Suprapubic skin (tissue), 4 donors: ENCODE results near the gene RNASE9. TPM values are rescaled to one million over a fixed set of nuclear protein-coding genes. Genes with fewer than 3 reads are reported as not detected.

Experiments used
- DNase-seq, 2 donors: peaks; one replicate each; pipeline ENCODE4 v3.0.0-alpha.2; 2019; ENCODE audit warnings: low spot score in 2 of 2
- H3K27ac ChIP-seq: fragments of 200-600 bp; sonication (generic); one replicate; pipeline ENCODE4 v1.5.1; 2019
- H3K27me3 ChIP-seq: fragments of 200-600 bp; sonication (generic); one replicate; pipeline ENCODE4 v1.5.1; 2019
- H3K36me3 ChIP-seq: fragments of 200-600 bp; sonication (generic); one replicate; pipeline ENCODE4 v1.5.1; 2019
- H3K4me1 ChIP-seq: fragments of 200-600 bp; sonication (generic); one replicate; pipeline ENCODE4 v1.5.1; 2019
- H3K4me3 ChIP-seq: fragments of 200-600 bp; sonication (generic); one replicate; pipeline ENCODE4 v1.5.1; 2019; ENCODE audit warnings: mild to moderate bottlenecking
- H3K9me3 ChIP-seq: fragments of 200-600 bp; sonication (generic); one replicate; pipeline ENCODE4 v1.5.1; 2019
- EP300 ChIP-seq: sonication (generic); formaldehyde crosslinking; IDR thresholded peaks from one replicate; pipeline ENCODE4 v1.6.1; 2017; ENCODE audit warnings: antibody characterized with exemption
- POLR2A ChIP-seq, 2 donors: fragments of 450-650 bp; IDR thresholded peaks; one replicate each; pipeline ENCODE4 v1.6.1; 2017; ENCODE audit warnings: antibody characterized with exemption in 2 of 2, mild to moderate bottlenecking in 2 of 2, moderate library complexity in 2 of 2
- POLR2AphosphoS5 ChIP-seq, 3 donors: sonication (generic); formaldehyde crosslinking; IDR thresholded peaks; one replicate each; pipeline ENCODE4 v1.6.1; 2017; ENCODE audit warnings: antibody characterized with exemption in 3 of 3
- WGBS: methylation state at CpG from one replicate; pipeline ENCODE4 v1.1.5; 2018; 5-methylcytosine and 5-hydroxymethylcytosine counted together
- total RNA-seq, 4 donors: library from RNA; depleted of rRNA; stranded (reverse); fragments of >200 nt; gene quantifications; one replicate each; pipeline ENCODE4 v1.1.0, GENCODE V29; 2016
- TF ChIP-seq, protein P1 (sequence below), 2 donors: fragments of 200-600 bp in 1 of 2; fragments of 450-650 bp in 1 of 2; sonication (generic) in 1 of 2; IDR thresholded peaks; one replicate each; pipeline ENCODE4 v1.5.1; 2016 to 2019; ENCODE audit warnings: antibody characterized with exemption in 2 of 2, mild to moderate bottlenecking in 1 of 2, moderate library complexity in 1 of 2

The RNASE9 gene
- total RNA-seq, 4 donors from 2014 or later: not detected

DNA sequence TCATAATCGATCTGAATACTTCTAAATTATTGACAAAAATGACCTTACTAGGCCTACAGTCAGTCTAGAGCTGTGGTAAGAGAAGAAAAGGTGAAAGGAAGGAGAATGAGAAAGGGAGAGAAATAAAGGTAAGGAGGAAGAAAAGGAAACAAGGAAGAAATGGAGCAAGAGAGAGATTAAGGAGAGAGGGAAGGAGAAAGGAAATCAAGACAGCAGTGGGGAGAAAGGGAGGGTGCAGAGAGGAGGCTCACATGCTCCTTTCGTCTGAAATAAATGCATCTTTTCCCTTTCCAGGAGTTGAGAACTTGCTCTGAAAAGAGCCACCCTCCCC, 3.7 kb downstream of the RNASE9 start:
- Histone ChIP-seq H3K4me1 (no peaks in the 10 kb centered on the region), H3K9me3 (no peaks in the 10 kb centered on the region), H3K27me3 (no peaks in the 10 kb centered on the region), H3K27ac (no peak overlapping the region), H3K36me3 (no peaks in the 10 kb centered on the region), H3K4me3 (no peak overlapping the region)
- no peak for DNase-seq
- WGBS: 49% methylated on average over 2 of the region's 2 CpGs
- TF ChIP-seq, protein P1, sequence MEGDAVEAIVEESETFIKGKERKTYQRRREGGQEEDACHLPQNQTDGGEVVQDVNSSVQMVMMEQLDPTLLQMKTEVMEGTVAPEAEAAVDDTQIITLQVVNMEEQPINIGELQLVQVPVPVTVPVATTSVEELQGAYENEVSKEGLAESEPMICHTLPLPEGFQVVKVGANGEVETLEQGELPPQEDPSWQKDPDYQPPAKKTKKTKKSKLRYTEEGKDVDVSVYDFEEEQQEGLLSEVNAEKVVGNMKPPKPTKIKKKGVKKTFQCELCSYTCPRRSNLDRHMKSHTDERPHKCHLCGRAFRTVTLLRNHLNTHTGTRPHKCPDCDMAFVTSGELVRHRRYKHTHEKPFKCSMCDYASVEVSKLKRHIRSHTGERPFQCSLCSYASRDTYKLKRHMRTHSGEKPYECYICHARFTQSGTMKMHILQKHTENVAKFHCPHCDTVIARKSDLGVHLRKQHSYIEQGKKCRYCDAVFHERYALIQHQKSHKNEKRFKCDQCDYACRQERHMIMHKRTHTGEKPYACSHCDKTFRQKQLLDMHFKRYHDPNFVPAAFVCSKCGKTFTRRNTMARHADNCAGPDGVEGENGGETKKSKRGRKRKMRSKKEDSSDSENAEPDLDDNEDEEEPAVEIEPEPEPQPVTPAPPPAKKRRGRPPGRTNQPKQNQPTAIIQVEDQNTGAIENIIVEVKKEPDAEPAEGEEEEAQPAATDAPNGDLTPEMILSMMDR (IDR thresholded peaks at IDR 0.05): no peak
- TF ChIP-seq EP300 (no peak), POLR2AphosphoS5 (IDR thresholded peaks at IDR 0.05) (no peak), POLR2A (IDR thresholded peaks at IDR 0.05) (no peak)

- DNase-seq: no peak
- Histone ChIP-seq H3K4me3 (no peak overlapping the region), H3K4me1 (no peaks in the 10 kb centered on the region), H3K9me3 (no peaks in the 10 kb centered on the region), H3K27me3 (no peaks in the 10 kb centered on the region), H3K36me3 (no peaks in the 10 kb centered on the region), H3K27ac (no peak overlapping the region)
- TF ChIP-seq, protein P1 (IDR thresholded peaks at IDR 0.05): no peak
- no peak for TF ChIP-seq EP300
- no peak for TF ChIP-seq POLR2AphosphoS5 (IDR thresholded peaks at IDR 0.05)
- TF ChIP-seq POLR2A (IDR thresholded peaks at IDR 0.05): no peak
- WGBS: 76% methylated on average over 11 of the region's 11 CpGs
Observed at GRCh38 chr14:20556500-20557211, 4.2 kb downstream of the RNASE9 start.

DNA sequence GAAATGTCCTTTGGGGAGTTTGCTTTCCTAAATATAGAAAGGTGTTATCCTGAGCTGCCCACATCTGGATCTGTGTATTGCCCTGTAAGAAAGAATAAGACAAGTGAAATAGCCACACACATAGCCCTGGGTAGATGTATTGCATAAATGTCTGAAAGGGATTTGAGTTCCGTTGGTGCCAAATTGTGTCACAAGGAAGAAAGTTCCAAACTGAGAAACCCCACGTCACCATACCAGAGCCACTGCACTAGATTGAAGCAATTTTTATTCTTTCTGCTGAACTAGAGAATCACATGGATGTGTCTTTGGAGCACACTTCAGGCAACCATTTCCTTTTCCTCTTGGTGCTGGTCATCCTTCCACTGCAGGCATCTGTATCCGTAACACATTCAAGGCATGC, 5.0 kb downstream of the RNASE9 start:
- DNase-seq: no peak
- H3K27me3 ChIP-seq: no peaks in the 10 kb centered on the region
- H3K4me3 ChIP-seq: no peak overlapping the region
- TF ChIP-seq, protein P1 (IDR thresholded peaks at IDR 0.05): no peak
- no peak for TF ChIP-seq POLR2A (IDR thresholded peaks at IDR 0.05)
- TF ChIP-seq POLR2AphosphoS5 (IDR thresholded peaks at IDR 0.05): no peak
- no peak for TF ChIP-seq EP300
- no peaks in the 10 kb centered on the region for H3K9me3 ChIP-seq
- H3K36me3 ChIP-seq: no peaks in the 10 kb centered on the region
- 84% methylated on average over 3 of the region's 3 CpGs for WGBS
- H3K4me1 ChIP-seq: no peaks in the 10 kb centered on the region
- no peak overlapping the region for H3K27ac ChIP-seq

- Histone ChIP-seq H3K27me3 (no peaks in the 10 kb centered on the region), H3K27ac (no peak overlapping the region), H3K36me3 (no peaks in the 10 kb centered on the region), H3K4me1 (no peaks in the 10 kb centered on the region), H3K9me3 (no peaks in the 10 kb centered on the region), H3K4me3 (no peak overlapping the region)
- TF ChIP-seq, protein P1 (IDR thresholded peaks at IDR 0.05): no peak
- no peak for TF ChIP-seq EP300
- TF ChIP-seq POLR2AphosphoS5 (IDR thresholded peaks at IDR 0.05): no peak
- TF ChIP-seq POLR2A (IDR thresholded peaks at IDR 0.05): no peak
- no peak for DNase-seq
Observed at GRCh38 chr14:20553024-20553423, 7.8 kb downstream of the RNASE9 start.

- Histone ChIP-seq H3K9me3 (no peaks in the 10 kb centered on the region), H3K4me1 (no peaks in the 10 kb centered on the region), H3K4me3 (no peak overlapping the region), H3K27me3 (no peaks in the 10 kb centered on the region), H3K27ac (no peak overlapping the region), H3K36me3 (no peaks in the 10 kb centered on the region)
- no peak for DNase-seq
- TF ChIP-seq EP300: no peak
- no peak for TF ChIP-seq POLR2AphosphoS5 (IDR thresholded peaks at IDR 0.05)
- TF ChIP-seq, protein P1 (IDR thresholded peaks at IDR 0.05): no peak
- no peak for TF ChIP-seq POLR2A (IDR thresholded peaks at IDR 0.05)
- 95% methylated on average over 3 of the region's 3 CpGs for WGBS
Observed at GRCh38 chr14:20551606-20552005, 9.2 kb downstream of the RNASE9 start.
